ENCODE measurements around the gene ABLIM1.

GRCh38 chr10:114515298-114515914 lies 142.7 kb downstream of the ABLIM1 start:
- TF ChIP-seq CTCF (conservative IDR thresholded peaks at IDR 0.05; ENCODE audit: low read depth in 2 of 2), result no peak
- no peak for TF ChIP-seq REST (IDR thresholded peaks at IDR 0.05; ENCODE audit: unreplicated experiment)
- TF ChIP-seq EZH2 (IDR thresholded peaks at IDR 0.05; ENCODE audit: low read depth, unreplicated experiment), result no peak
- TF ChIP-seq EZH2phosphoT487 (IDR thresholded peaks at IDR 0.05; ENCODE audit: unreplicated experiment), result no peak
- TF ChIP-seq POLR2AphosphoS5 (IDR thresholded peaks at IDR 0.05; ENCODE audit: low read depth), result no peak
- TF ChIP-seq CREB1 (CRISPR knock-in tag; IDR thresholded peaks at IDR 0.05; ENCODE audit: low read depth), result no peak
- no peak for TF ChIP-seq STAT1 (IDR thresholded peaks at IDR 0.05; ENCODE audit: unreplicated experiment)
- TF ChIP-seq JUNB (IDR thresholded peaks at IDR 0.05; ENCODE audit: unreplicated experiment), result no peak
- TF ChIP-seq NANOG (IDR thresholded peaks at IDR 0.05; ENCODE audit: borderline replicate concordance), result no peak
- no peak for TF ChIP-seq ETS1 (IDR thresholded peaks at IDR 0.05)
- no peak for TF ChIP-seq ZNF331 (CRISPR knock-in tag; IDR thresholded peaks at IDR 0.05; ENCODE audit: low read depth)
